ENCODE data around the gene ZNF768.

The ZNF768 gene

DNA sequence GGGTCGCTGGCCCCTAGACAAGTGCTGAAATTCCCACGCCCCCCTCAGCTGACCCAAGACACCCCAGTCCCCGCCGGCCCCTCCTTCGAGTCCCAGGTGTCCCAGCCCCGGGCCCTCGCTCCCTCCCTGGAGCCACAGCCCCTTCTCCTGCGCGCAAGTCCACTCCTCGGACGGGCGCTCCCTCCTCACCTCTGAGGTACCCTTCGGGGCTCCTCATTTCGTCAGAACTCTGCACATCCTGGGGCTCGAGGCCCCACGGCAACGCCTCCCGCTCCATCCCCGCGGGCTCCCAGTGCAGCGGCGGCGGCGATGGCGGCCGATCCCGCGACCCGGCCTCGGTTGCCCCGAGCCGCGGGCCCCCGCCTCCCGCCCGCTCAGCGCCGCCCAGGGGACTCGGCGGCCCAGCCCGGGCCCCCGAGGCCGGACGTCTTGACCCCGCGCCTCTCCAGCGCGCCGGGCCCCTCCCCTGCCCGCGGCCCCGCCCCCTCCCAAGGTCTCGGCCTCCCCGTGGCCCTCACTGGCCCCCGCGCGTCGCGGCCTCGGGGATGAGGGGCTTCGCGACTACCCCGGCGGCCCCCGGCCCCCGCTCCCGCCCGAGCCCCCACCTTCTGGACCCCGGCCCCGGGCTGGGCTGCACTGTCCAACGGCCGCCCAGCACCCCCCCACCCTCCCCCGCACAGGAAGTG, at the start of gene ZNF768:
Gene ZNF768, minus strand, starts transcription at position 430 of the 686 bp plus-strand sequence. Its CDS starts 153 bp downstream, at position 277.
- no peak for DNase-seq

DNA sequence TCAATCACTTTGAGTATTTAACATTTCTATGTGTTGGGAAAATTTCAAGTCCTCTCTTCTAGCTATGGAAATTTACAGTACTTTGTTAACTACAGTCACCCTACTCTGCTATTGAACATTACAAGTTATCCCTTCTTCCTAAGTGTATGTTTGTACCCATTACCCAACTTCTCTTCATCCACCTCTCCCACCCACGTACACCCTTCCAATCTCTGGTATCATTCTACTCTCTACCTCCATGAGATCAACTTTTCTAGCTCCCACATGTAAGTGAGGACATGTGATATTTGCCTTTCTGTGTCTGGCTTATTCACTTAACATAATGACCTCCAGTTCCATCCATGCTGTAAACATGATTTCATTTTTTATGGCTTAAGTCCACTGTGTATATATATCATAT, 48.3 kb upstream of the ZNF768 start:
- DNase-seq: no peak

DNA sequence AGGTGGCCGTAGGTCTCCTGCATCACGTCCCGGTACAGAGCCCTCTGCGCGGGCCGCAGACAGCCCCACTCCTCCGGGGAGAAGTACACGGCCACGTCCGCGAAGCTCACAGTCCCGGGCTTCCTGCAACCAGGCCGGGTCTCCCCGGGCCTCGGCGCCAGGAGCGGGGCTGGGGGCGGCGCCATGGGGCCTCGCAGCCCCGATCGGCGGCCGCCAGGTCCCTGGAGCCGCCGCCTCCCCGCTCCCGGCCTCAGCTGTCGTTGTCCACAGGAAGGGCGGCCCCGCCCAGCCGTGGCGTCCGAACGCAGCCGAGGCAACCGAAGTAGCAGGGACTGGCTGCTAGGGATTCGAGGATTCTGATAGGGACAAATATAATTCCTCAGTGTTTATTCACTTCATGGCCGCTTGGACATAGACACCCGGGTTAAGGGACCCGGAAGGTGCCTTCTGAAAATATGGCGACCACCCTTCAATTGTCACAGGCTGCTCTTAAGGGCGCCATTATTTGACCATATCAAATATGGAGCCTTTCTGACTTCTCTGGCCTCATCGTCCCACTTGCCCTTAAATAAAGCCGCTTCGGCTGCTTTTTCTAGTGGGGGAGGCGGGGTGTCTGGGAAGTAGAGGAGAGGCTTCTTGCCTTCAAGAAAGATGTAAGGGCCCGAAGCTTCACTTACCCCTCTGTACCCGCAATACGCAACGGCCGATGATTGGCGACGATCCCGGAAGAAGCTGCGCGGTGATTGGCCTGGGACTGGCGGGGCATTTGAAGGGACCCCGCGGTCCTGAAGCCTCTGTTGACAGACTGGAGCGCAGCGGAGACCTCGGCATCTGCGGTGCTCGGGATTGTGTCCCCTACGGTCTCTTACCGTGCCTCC, 45.3 kb upstream of the ZNF768 start, which contains the start of gene ZNF688:
Gene ZNF688, minus strand, starts transcription at position 270 of the 878 bp plus-strand sequence. Its CDS starts 85 bp downstream, at position 185.
- peak; percentile 96 for DNase-seq

DNA sequence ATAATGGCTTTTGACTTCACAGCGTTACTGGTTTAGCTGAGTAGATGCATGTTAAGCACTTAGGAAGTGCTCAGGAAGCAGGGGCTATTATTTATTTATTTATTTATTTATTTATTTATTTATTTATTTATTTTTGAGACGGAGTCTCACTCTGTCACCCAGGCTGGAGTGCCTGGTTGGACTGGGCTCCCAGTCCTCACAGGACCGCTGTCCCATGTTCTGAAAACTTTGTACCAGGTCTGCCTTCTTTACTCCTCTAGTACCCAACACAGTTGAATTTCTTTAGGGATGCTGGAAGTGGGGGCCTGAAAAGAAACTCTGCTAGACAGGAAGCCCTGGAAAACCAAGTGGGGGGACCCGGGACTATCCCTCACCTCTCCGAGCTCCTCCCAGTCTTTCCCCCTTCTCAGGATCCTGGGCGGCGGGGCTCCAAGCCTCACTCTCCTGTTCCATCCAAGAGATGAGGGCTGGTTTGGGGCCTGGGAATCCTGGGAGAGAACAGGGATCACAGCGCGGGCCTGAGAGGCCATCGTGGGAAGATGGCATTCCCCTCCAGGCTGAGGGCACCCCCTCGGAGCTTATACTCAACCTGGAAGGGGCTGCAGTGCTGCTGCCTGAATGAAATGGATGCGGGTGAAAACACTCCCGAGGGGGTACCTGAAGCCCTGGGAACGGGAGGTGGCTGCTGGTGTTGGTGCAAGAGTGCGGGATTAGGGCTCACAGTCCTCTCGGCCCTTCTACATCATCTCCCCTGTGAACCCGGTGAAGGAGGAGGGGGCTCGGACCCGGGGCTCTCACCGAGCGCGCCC, 44.5 kb upstream of the ZNF768 start:
- no peak for DNase-seq

DNA sequence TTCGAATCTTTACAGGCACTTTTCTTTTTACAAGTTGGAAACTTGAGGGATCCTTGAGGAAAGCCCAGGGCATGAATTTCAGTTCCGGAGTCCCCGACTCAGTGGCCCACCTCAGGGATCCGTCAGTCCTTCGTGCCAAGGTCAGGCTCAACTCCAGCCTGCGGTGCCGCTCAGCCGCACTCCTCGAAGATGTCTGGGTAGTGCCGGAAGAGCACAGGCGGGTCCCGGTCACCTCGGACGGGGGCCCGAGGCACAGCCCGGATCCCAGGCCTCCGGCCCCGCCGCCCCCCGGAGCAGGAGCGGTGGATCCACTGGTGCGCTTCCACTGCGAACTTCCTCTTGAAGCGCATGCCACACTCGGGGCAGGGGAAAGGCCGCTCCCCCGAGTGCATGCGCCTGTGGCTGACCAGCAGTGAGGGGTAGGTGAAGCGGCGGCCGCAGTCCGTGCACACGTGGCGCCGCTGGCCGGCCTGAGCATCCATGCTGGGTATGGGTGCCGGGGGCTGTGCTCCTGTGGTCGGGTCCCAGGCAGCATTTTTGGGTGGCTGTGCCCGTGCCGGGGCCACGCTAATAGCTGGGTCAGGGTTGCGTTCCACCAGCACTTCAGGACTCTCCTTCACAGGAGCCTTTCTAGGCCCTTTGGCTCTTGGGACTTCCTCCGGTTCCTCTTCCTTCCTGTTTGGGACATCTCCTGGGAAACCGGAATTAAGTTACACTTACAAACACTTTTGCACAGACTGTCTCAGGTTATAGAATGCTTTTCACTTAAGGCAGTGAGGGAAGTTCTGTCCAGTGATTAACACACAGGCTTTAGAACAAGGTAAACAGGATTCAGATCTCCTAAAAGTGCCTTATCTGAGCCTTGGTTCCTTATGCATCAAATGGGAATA, 43.6 kb upstream of the ZNF768 start:
- DNase-seq: no peak

DNA sequence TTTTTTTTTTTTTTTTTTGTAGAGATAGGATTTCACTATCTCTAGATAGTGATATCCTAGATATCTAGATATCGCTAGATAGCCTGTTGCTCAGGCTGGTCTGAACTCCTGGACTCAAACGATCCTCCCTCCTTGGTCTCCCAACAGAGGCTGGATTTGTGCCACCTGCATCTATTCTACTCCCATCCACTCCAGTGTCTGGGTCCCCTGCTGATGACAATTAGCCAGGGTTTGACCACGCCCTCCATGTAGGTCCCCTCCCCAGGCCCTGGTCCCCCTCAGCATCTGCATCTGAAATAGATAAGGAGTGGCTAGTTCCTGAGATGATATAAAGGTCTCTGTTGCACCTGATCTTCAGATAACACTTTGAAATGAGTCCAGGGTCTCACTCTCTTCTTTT, 42.9 kb upstream of the ZNF768 start:
- DNase-seq: no peak

DNA sequence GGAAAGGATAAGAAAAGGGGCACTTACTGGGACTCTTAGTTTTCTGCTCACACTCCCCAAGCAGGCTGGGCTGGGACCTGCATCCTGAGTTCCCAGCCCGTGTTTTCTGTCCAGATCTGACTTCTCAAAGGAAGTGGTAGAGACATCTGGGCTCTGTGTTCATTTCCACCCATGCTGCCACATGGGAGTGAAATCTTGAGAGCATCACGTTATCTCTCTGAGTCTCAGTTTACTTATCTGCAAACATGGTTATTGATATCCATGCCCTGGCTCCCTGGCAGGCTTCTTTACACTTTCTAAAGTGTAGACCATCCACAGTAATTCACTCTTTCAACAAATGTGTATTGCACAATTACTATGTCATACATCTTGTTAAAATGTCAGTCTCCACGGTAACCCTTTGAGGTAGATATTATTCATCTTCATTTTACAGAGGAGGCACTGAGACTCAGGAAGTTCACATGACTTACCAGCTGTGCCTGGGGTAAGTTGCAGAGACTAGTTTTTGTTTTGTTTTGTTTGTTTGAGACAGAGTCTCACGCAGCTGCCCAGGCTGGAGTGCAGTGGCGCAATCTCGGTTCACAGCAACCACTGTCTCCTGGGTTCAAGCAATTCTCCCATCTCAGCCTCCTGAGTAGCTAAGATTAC, 41.7 kb upstream of the ZNF768 start:
- no peak for DNase-seq

DNA sequence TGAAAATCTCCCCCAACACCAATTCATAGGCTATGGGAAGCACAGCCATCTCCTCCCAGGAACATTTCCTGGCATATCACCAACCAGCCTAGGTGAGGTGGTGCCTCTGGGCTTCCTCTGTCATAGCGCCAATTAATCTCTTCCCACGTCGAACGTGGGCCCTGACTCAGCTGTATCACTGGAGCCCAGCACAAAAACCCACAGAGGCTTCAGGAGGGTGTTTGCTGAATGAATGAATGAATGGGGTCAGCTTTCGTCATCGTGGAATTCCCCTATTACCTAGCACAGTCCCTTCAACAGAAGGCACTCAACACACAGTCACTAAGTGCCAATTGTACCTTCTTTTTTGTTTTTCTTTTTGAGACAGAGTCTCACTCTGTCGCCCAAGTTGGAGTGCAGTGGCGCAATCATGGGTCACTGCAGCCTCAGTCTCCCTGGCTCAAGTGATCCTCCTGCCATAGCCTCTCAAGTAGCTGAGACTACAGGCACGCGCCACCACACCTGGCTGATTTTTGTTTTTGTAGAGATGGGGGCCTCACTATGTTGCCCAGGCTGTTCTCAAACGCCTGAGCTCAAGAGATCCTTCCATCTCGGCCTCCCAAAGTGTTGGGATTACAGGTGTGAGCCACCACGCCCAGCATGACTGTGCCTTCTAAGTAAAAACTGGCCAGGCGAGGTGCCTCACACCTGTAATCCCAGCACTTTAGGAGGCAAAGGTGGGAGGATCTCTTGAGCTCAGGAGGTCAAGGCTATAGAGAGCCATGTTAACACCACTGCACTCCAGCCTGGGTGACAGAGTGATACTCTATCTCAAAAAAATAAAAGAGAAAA, 41.0 kb upstream of the ZNF768 start:
- DNase-seq: no peak

DNA sequence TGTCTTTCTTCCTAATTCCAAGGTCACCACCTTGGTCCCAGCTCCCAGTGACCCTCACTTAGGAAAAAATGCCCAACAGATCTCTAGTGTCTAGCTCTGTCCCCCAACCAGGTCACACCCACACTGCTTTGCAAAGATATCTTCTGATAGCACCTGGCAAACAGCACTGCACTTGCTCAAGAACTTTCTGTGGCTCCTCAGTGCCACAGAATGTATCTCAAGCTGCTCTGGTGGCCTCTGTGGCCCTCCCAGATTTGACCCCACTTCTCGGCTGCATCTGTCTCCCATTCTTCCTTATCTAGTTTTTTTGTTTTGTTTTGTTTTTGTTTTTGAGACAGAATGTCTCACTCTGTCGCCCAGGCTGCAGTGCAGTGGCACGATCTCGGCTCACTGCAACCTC, 40.2 kb upstream of the ZNF768 start:
- DNase-seq: no peak

DNA sequence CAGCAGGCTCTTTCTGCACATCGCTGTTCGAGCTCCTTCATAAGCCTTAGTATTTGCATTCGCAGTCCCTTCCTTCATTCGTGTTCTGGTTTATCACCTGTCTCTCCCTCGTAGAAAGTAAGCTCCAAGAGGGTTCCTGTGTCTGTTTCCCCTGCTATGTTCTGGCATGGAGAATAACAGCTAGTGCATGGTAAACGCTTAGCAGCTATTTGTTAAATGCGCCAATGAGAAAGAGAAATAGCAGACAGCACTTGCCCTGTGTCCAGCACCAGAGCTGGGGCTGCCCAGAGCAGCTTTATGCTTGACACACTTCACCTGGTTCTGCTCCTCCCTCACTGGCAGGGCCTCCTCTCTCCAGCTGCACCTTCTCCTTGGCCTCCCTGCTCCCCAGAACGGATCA, 39.6 kb upstream of the ZNF768 start:
- DNase-seq: no peak

DNA sequence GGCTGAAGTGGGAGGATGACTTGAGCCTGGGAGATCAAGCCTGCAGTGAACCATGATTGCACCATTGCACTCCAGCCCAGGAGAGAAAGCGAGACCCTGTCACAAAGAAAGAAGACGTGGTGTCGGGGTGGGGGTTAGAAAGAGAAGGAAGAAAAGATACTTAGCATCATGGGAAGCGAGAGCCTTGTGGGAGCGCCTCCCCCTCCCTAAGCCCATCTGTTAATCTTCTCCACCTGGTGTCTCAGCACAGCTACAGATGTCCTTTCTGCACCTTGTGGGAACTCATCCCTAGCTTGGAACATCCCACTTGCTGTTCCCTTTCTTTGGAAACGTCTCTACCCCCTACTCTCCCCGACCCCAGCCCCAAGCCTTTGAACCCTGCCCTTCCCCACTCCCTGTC, 39.2 kb upstream of the ZNF768 start:
- DNase-seq: no peak

DNA sequence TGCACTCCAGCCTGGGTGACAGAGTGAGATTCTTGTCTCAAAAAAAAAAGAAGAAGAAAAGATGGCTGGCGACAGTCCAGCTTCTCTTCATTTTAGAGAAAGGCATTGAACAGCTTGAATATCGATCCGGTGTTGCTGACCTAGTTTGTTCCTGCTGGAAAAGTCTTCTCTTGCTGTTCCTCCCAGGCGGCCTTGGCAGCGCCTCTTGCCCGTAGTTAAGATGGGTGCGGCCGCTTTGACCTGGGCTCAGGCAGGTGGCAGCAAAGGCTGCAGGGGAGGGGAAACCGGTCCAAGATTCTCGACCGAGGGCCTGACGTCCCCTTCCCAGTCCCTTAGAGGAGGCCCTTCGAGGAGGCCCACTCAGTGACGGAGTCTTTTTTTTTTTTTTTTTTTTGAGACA, 35.7 kb upstream of the ZNF768 start:
- DNase-seq: no peak

DNA sequence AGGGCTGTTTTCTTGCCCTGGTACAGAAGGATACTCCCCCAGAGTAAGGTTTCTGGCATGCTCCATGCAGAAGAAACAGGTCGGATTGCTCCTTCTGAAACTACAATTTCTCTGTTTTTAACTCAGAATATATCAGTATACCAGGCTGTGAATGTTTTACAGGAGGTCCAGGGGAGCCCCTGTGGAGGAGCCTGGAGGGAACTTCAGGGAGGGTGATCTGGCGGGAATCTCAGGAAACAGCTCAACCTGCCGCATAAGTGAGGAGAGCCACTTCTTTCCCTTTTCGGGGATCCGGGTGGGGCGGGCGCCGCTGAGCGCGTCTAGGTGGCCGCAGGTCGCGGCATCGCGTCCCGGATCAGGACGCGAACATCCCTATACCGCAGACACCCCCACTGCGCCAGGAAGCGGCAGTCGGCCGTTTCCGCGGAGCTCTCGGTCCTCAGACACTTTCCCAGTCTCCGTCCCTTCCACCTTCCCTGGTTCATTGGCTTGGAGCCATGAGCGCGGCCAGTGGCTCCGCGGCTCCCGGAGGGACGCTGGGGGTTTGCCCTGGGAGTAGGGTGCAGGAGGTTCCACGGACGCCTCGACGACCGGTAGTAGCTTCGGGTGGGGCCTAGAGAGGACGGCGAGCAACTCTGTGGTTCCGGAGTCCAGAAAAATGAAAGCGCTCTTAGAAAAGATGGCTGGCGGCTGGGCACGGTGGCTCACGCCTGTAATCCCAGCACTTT, 34.9 kb upstream of the ZNF768 start:
- no peak for DNase-seq

DNA sequence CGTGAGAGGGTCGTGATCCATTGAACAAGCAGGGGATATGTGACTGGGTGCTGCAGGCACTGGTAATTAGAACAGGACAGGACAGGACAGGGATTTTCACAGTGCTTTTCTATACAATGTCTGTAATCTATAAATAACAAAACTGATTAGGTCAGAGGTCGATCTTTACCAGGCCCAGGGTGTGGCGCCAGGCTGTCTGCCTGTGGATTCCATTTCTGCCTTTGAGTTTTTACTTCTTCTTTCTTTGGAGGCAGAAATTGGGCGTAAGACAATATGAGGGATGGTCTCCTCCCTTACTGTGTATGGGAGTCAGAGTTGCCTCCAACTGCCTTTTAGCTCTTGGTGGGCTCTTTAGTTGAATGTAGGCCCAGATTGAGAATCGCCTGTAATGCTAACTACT, 33.3 kb upstream of the ZNF768 start:
- no peak for DNase-seq

DNA sequence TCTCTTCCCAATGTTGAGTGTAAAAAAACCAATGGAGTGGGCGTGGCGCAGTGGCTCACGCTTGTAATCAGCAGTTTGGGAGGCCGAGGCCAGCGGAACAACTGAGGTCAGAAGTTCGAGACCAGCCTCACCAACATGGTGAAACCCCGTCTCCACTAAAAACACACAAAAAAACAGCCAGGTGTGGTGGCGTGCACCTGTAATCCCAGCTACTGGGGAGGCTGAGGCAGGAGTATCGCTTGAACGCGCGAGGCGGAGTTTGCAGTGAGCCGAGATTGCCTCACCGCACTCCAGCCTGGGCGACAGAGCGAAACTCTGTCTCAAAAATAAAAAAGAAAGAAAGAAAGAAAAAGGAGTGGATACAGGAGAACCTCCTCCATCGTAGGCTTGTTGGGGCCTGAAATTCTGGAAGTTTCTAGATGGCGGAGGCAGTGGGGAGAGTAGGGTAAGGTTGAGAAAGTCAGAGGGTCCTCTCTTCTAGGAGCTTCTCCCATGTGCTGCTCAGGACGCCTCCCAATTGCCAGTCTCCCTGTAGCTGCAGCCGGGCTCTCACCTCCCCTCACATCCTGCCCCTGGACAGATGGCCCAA, 32.5 kb upstream of the ZNF768 start:
- no peak for DNase-seq

DNA sequence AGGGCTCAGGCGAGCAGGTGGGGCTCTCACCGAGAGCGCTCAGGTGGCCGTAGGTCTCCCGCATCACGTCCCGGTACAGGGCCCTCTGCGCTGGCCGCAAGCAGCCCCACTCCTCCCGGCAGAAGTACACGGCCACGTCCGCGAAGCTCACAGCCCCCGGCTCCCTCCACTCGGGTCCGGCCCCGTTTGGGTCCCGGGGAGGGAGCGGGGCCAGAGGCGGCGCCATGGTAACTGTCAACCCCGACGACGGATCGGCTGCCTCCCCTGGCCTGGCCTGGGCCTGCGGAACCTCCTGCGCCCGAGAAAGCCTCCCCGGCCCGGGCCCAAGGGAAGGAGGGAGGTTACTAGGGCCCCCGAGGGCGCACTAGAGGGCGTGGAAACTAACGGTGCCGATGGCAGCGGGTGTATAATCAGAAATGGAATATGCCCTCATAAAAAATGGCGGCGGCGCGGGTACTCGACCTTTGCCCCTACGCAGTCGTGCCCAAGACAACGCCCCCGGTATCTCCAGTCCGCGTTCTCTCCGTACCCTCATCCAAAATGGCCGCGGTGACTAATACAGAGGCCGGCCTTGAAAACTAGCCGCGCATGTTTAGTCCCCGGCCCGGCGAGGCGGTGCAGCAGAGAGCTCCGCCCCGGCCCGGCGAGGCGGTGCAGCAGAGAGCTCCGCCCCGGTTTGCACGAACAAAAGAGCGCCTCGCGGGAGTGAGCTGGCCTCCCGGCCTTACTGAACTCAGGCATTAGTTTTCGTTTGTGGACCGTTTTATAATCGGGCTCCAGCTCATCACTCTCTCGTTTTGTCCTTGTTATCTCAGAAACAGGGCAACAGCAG, 31.8 kb upstream of the ZNF768 start, which contains the start of gene ZNF764:
Gene ZNF764, minus strand, starts transcription at position 418 of the 832 bp plus-strand sequence. Its CDS starts 192 bp downstream, at position 226.
- DNase-seq: peak; percentile 97

DNA sequence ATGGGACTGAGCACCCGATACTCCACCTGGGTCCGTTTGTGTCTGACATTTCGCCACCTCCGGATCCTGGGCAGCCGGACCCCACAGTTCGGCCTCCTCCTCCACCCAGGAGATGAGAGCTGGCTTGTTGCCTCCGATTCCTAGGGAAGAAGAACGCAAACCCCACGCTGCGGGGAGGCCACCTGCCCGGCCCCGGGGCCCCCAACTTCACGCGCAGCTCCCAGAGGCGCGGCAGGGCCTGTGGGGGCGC, 31.3 kb upstream of the ZNF768 start:
- DNase-seq: no peak

DNA sequence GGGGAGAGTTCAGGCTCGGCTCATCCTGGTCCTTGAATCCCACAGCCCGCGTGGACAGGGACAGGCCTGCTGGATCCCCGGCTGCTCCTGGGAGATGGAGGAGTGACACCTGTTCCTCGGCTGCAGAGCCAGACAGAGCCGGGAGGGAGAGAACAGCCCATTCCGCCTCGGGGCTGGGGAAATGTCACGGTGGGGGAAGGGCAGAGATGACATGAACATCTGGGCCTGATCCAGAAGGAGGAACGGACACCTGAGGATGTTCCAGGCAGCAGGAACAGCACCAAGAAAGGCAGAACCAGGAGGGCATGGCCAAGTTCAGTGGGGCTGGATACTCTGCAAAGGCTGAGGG, 29.7 kb upstream of the ZNF768 start:
- no peak for DNase-seq

Data from SHP77 treated with DMSO at 0.1 percent for 48 hours (cell line).